Neural progenitor cell (in vitro differentiated cells): ENCODE results near the gene CATSPER3. TPM values are rescaled to one million over a fixed set of nuclear protein-coding genes. Genes with fewer than 3 reads are reported as not detected.
A peak's percentile ranks its signal among the peaks of the same experiment; 100 is the strongest.

ENCODE experiments used
- DNase-seq: peaks from one replicate; pipeline ENCODE4 v3.0.0-alpha.2; 2016; ENCODE audit warnings: low spot score
- H2AFZ ChIP-seq: fragments of 200-600 bp; sonication (generic); replicated peaks from 2 replicates; pipeline ENCODE4 v1.6.1; 2016; ENCODE audit warnings: antibody characterized with exemption
- H3F3A ChIP-seq: fragments of 200-600 bp; sonication (generic); 2 replicates; pipeline ENCODE4 v1.6.1; 2016; ENCODE audit warnings: antibody characterized with exemption, low read depth
- H3K27ac ChIP-seq: fragments of 200-600 bp; sonication (generic); 2 replicates; pipeline ENCODE4 v1.5.1; 2016; ENCODE audit warnings: mild to moderate bottlenecking
- H3K27me3 ChIP-seq: fragments of 200-600 bp; sonication (generic); 2 replicates; pipeline ENCODE4 v1.6.1; 2016; ENCODE audit warnings: mild to moderate bottlenecking, moderate library complexity
- H3K36me3 ChIP-seq: fragments of 200-600 bp; sonication (generic); 2 replicates; pipeline ENCODE4 v1.5.1; 2016
- H3K4me1 ChIP-seq: fragments of 200-600 bp; sonication (generic); 2 replicates; pipeline ENCODE4 v1.6.1; 2016; ENCODE audit warnings: mixed run types
- H3K4me2 ChIP-seq: fragments of 200-600 bp; sonication (generic); 2 replicates; pipeline ENCODE4 v1.6.1; 2016
- H3K4me3 ChIP-seq: fragments of 200-600 bp; sonication (generic); 2 replicates; pipeline ENCODE4 v1.5.1; 2016
- H3K79me2 ChIP-seq: fragments of 200-600 bp; sonication (generic); 2 replicates; pipeline ENCODE4 v1.6.1; 2016; ENCODE audit warnings: low read depth
- H3K9ac ChIP-seq: fragments of 200-600 bp; sonication (generic); 2 replicates; pipeline ENCODE4 v1.6.1; 2016
- H3K9me3 ChIP-seq: fragments of 200-600 bp; sonication (generic); 2 replicates; pipeline ENCODE4 v1.5.1; 2016; ENCODE audit warnings: low read depth
- H4K20me1 ChIP-seq: fragments of 200-600 bp; sonication (generic); 2 replicates; pipeline ENCODE4 v1.6.1; 2016; ENCODE audit warnings: low read depth
- H3K27ac Mint-ChIP-seq: 3 replicates; pipeline ENCODE4 v1.8.0; 2021; ENCODE audit warnings: mixed read lengths
- H3K27me3 Mint-ChIP-seq: 2 replicates; pipeline ENCODE4 v1.8.0; 2022; ENCODE audit warnings: low read depth, mild to moderate bottlenecking, inconsistent platforms, moderate library complexity, mixed read lengths; ENCODE audit not compliant: insufficient read depth
- H3K36me3 Mint-ChIP-seq: 3 replicates; pipeline ENCODE4 v1.8.0; 2021; ENCODE audit warnings: mixed read lengths
- H3K4me1 Mint-ChIP-seq: 3 replicates; pipeline ENCODE4 v1.8.0; 2021; ENCODE audit warnings: mixed read lengths
- H3K4me3 Mint-ChIP-seq: 3 replicates; pipeline ENCODE4 v1.8.0; 2021; ENCODE audit warnings: mild to moderate bottlenecking, moderate library complexity, mixed read lengths
- H3K9me3 Mint-ChIP-seq: 3 replicates; pipeline ENCODE4 v1.8.0; 2020; ENCODE audit warnings: mixed read lengths
- CTCF ChIP-seq: fragments of 200-600 bp; sonication (generic); IDR thresholded peaks from 2 replicates; pipeline ENCODE4 v1.5.1; 2017; ENCODE audit warnings: antibody characterized with exemption, mild to moderate bottlenecking
- EZH2 ChIP-seq: fragments of 200-600 bp; sonication (generic); IDR thresholded peaks from 2 replicates; pipeline ENCODE4 v1.6.1; 2017; ENCODE audit warnings: antibody characterized with exemption, mild to moderate bottlenecking, moderate library complexity
- EZH2phosphoT487 ChIP-seq: fragments of 200-600 bp; sonication (generic); IDR thresholded peaks from 2 replicates; pipeline ENCODE4 v1.6.1; 2017; ENCODE audit warnings: antibody characterized with exemption
- total RNA-seq: library from RNA; depleted of rRNA; stranded (reverse); fragments of >200 nt; gene quantifications from 2 replicates; pipeline ENCODE4 v1.2.3, GENCODE V29; 2015; ENCODE audit warnings: low replicate concordance

Gene CATSPER3
- total RNA-seq, 1 donor from 2014 or later, result not detected

GRCh38 chr5:135031813-135032694 lies 64.3 kb downstream of the CATSPER3 start:
- H3K36me3 Mint-ChIP-seq, result no peaks in the 10 kb centered on the region
- Histone ChIP-seq H3K9ac (no peak overlapping the region), H3K27ac (no peak overlapping the region), H4K20me1 (peaks cover 88% of the 10 kb centered on the region), H2AFZ (no peak overlapping the region), H3F3A (peaks cover 50% of the 10 kb centered on the region), H3K27me3 (peaks cover 100% of the 10 kb centered on the region), H3K36me3 (no peaks in the 10 kb centered on the region), H3K4me3 (peak overlapping the region; percentile 40), H3K4me2 (peak overlapping the region; percentile 85), H3K9me3 (no peaks in the 10 kb centered on the region), H3K4me1 (peaks cover 23% of the 10 kb centered on the region), H3K79me2 (no peaks in the 10 kb centered on the region)
- peak overlapping the region; percentile 72 for H3K4me3 Mint-ChIP-seq
- DNase-seq, result peak; percentile 51
- peak; percentile 33 for TF ChIP-seq EZH2
- TF ChIP-seq EZH2phosphoT487, result no peak
- peaks cover 5% of the 10 kb centered on the region for H3K9me3 Mint-ChIP-seq
- H3K27me3 Mint-ChIP-seq, result peaks cover 77% of the 10 kb centered on the region
- peak overlapping the region; percentile 61 for H3K27ac Mint-ChIP-seq
- peaks cover 24% of the 10 kb centered on the region for H3K4me1 Mint-ChIP-seq

- Histone ChIP-seq H3K36me3 (no peaks in the 10 kb centered on the region), H3K79me2 (no peaks in the 10 kb centered on the region), H3K27me3 (peaks cover 100% of the 10 kb centered on the region), H3K4me2 (peak overlapping the region; percentile 85), H3K4me3 (peak overlapping the region; percentile 40), H2AFZ (no peak overlapping the region), H3K9me3 (no peaks in the 10 kb centered on the region), H3K27ac (no peak overlapping the region), H4K20me1 (peaks cover 88% of the 10 kb centered on the region), H3F3A (peaks cover 44% of the 10 kb centered on the region), H3K9ac (no peak overlapping the region), H3K4me1 (peaks cover 18% of the 10 kb centered on the region)
- DNase-seq, result no peak
- Mint-ChIP-seq H3K36me3 (no peaks in the 10 kb centered on the region), H3K9me3 (peaks cover 5% of the 10 kb centered on the region), H3K27me3 (peaks cover 77% of the 10 kb centered on the region), H3K4me3 (peak overlapping the region; percentile 72), H3K27ac (no peak overlapping the region), H3K4me1 (peaks cover 22% of the 10 kb centered on the region)
- TF ChIP-seq CTCF (no peak), EZH2phosphoT487 (no peak), EZH2 (no peak)
These were observed 64.9 kb downstream of the CATSPER3 start for GRCh38 chr5:135032695-135032998.

- Mint-ChIP-seq H3K4me1 (peaks cover 22% of the 10 kb centered on the region), H3K9me3 (peaks cover 5% of the 10 kb centered on the region), H3K27ac (no peak overlapping the region), H3K4me3 (peak overlapping the region; percentile 63), H3K27me3 (peaks cover 82% of the 10 kb centered on the region), H3K36me3 (no peaks in the 10 kb centered on the region)
- Histone ChIP-seq H3K27me3 (peaks cover 100% of the 10 kb centered on the region), H3K4me1 (peaks cover 18% of the 10 kb centered on the region), H3K27ac (no peak overlapping the region), H4K20me1 (peaks cover 88% of the 10 kb centered on the region), H3K9ac (no peak overlapping the region), H3K79me2 (no peaks in the 10 kb centered on the region), H3K36me3 (no peaks in the 10 kb centered on the region), H3K9me3 (no peaks in the 10 kb centered on the region), H2AFZ (no peak overlapping the region), H3F3A (peaks cover 42% of the 10 kb centered on the region), H3K4me3 (peak overlapping the region; percentile 40), H3K4me2 (peak overlapping the region; percentile 85)
- TF ChIP-seq EZH2phosphoT487, result peak; percentile 97
- TF ChIP-seq CTCF, result no peak
- TF ChIP-seq EZH2, result peak; percentile 98
- peak; percentile 83 for DNase-seq
These were observed 65.5 kb downstream of the CATSPER3 start for GRCh38 chr5:135032999-135033861.
